Nephron (organoid): ENCODE results near the gene CCDC12.
A peak's percentile ranks its signal among the peaks of the same experiment; 100 is the strongest.

ENCODE experiments used
- H3K27ac Mint-ChIP-seq, 3 experiments: 2 replicates each; pipeline ENCODE4 v1.8.0; 2020; ENCODE audit warnings: mixed read lengths in 3 of 3, mild to moderate bottlenecking in 2 of 3, moderate library complexity in 1 of 3
- H3K27me3 Mint-ChIP-seq: 2 replicates; pipeline ENCODE4 v1.8.0; 2021; ENCODE audit warnings: low read depth, mild to moderate bottlenecking, moderate library complexity, mixed read lengths
- H3K36me3 Mint-ChIP-seq: 2 replicates; pipeline ENCODE4 v1.8.0; 2020; ENCODE audit warnings: low read depth, mixed read lengths
- H3K4me1 Mint-ChIP-seq: 2 replicates; pipeline ENCODE4 v1.8.0; 2020; ENCODE audit warnings: mixed read lengths
- H3K4me3 Mint-ChIP-seq, 3 experiments: 2 replicates each; pipeline ENCODE4 v1.8.0; 2020; ENCODE audit warnings: mild to moderate bottlenecking in 3 of 3, mixed read lengths in 3 of 3, moderate library complexity in 2 of 3
- H3K9me3 Mint-ChIP-seq: 2 replicates; pipeline ENCODE4 v1.8.0; 2020; ENCODE audit warnings: mixed read lengths
- TF ChIP-seq, protein P1 (sequence below), 3 experiments: fragments of 200-600 bp; sonication (generic); IDR thresholded peaks; one replicate each; pipeline ENCODE4 v1.5.0; 2021; ENCODE audit warnings: antibody characterized with exemption in 3 of 3; ENCODE audit not compliant: unreplicated experiment in 3 of 3

The CCDC12 gene

DNA sequence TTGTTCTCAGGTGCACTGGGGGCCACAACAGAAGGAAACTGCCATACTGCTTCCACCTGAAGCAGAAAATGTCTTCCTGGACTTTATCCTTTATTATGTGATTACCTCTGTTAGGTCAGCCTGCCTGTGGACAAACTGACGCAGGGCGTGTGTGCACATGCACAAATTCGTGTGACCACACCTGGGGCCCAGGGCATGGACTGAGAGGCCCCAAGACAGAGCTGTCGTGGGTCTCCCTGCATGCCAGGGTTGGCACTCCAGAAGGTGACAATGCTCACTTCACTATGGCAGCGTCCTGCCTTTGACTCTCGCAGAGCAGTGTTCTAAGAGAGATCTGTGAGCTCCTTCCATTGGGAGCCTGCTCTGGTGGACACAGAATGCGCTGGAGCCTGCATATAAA, 34.5 kb downstream of the CCDC12 start:
- no peak overlapping the region for H3K4me3 Mint-ChIP-seq
- H3K27ac Mint-ChIP-seq: peak overlapping the region; percentile 49 to 97 (median 92)
- peaks cover 42% of the 10 kb centered on the region for H3K36me3 Mint-ChIP-seq
- no peaks in the 10 kb centered on the region for H3K9me3 Mint-ChIP-seq
- TF ChIP-seq, protein P1, sequence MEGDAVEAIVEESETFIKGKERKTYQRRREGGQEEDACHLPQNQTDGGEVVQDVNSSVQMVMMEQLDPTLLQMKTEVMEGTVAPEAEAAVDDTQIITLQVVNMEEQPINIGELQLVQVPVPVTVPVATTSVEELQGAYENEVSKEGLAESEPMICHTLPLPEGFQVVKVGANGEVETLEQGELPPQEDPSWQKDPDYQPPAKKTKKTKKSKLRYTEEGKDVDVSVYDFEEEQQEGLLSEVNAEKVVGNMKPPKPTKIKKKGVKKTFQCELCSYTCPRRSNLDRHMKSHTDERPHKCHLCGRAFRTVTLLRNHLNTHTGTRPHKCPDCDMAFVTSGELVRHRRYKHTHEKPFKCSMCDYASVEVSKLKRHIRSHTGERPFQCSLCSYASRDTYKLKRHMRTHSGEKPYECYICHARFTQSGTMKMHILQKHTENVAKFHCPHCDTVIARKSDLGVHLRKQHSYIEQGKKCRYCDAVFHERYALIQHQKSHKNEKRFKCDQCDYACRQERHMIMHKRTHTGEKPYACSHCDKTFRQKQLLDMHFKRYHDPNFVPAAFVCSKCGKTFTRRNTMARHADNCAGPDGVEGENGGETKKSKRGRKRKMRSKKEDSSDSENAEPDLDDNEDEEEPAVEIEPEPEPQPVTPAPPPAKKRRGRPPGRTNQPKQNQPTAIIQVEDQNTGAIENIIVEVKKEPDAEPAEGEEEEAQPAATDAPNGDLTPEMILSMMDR (IDR thresholded peaks at IDR 0.05; ENCODE audit: unreplicated experiment in 3 of 3): no peak
- H3K4me1 Mint-ChIP-seq: peaks cover 54% of the 10 kb centered on the region
- no peaks in the 10 kb centered on the region for H3K27me3 Mint-ChIP-seq

DNA sequence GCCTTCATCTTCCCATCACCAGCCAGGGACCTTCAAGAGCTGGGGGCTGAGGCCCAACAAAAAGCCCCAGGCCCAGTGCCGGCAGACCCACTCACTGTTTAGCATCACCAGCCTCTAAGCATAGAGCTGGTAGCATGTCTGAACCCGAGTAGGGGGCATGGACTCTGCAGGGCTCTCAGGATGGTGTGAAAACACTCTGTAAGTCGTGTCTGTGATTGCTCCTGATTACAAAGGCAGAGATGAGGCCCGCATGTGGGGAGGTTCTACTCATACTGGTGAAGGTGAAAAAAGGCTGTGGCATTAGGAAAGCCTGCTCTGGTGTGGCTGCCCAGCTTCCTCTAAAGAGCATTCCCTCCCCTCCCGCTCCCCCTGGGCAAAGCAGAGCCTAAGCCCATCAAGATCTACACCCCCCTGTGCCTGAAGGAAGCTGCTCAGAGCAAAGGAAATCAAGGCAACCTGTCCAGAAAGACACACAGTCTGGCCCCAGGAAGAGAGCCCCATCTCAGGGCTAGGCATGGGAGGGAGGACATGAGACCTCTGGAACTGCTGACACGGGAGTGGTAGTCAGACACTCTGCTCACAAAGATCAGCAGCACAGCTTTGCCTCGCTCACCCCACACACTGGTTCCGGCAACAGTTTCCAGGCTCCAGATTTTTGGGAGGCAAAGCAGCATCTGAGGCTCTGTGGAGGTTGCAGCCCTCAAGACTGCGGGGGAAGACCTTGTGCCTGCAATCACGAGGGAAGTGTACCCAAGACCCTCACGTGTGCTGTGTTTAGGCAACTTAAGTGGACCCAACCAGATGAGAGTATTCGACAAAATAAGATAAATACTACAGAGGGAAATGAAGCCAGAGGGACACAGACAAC, 36.7 kb downstream of the CCDC12 start:
- Mint-ChIP-seq H3K27ac (peak overlapping the region in 1 of 3 experiments; percentile 86), H3K9me3 (no peaks in the 10 kb centered on the region), H3K4me3 (no peak overlapping the region), H3K4me1 (peaks cover 52% of the 10 kb centered on the region), H3K36me3 (peaks cover 40% of the 10 kb centered on the region), H3K27me3 (no peaks in the 10 kb centered on the region)
- TF ChIP-seq, protein P1 (IDR thresholded peaks at IDR 0.05; ENCODE audit: unreplicated experiment in 3 of 3): no peak

DNA sequence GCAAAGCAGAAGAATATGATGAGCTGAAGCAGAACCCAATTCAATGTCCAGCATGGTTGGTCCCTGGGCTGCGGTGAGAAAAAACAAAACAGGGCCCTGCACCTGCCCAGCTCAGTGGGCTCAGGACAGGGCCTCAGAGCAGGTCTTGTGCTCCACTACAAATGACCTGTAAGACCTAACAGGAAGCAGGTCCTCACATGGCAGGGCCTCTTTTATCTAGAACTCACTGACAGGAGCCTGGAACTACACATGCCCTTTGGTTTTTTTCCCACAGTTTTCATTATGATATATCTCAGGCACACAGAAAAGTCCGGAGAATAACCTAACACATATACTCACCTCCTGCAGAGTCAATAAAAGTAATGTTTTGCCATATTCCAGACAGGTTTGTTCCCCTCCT, 38.4 kb downstream of the CCDC12 start:
- Mint-ChIP-seq H3K4me3 (no peak overlapping the region), H3K9me3 (no peaks in the 10 kb centered on the region), H3K27me3 (no peaks in the 10 kb centered on the region), H3K27ac (no peak overlapping the region), H3K4me1 (peaks cover 50% of the 10 kb centered on the region), H3K36me3 (peaks cover 40% of the 10 kb centered on the region)
- TF ChIP-seq, protein P1 (IDR thresholded peaks at IDR 0.05; ENCODE audit: unreplicated experiment in 3 of 3): no peak

DNA sequence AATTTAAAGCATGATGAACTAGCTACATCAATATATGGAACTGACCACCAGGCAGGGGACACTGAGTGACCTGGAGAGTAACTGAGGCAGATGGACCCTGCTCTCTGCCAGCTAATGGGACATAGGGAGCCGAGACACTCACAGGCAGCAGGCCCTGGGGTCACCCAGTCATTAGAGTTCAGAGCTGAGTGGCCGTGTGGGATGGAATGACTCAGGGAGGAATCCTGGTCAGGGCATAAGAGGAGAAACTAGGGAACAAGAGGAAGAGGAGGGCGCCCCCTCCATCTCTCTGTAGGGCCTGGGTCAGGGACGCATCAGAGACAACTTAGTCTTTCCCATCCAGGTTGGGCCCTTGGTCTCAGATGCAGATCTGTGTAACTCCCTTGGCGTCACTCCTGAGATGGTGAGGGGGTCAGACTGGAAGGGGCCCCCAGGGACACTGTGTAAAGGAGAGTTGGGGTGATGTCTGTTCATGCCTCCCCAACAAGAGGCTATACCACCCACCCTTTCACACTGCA, 39.8 kb downstream of the CCDC12 start:
- H3K27ac Mint-ChIP-seq: peak overlapping the region; percentile 6 to 92 (median 79)

DNA sequence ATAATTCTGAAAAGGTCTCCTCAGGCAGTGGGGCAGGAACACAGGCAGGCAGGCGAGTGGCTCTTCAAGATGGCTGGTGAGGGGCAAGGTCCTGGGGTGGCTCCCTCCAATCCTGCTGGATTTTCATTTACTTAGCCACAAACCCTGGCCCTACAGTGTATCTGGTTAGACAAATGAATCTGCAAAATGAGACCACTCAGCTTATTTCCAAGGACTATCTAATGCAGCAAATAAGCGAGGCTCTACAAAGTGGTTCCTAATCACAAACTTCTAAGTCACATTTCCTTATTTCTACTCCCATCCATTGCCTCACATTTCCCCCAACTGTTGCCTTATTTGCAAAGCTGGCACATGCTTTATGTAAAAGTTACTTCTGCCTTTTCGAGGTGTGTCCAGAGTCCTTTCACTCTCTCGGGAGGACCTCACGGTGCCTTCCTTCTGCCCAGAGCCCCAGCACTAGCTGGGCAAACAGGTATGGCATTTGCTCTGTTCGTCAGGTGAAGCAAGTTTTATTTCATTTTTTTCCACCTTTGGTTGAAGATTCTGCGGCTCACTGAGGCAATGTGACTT, 40.5 kb downstream of the CCDC12 start:
- Mint-ChIP-seq H3K36me3 (peaks cover 40% of the 10 kb centered on the region), H3K4me3 (no peak overlapping the region), H3K4me1 (peaks cover 66% of the 10 kb centered on the region), H3K27me3 (no peaks in the 10 kb centered on the region), H3K9me3 (no peaks in the 10 kb centered on the region), H3K27ac (peak overlapping the region; percentile 79 to 92 (median 85))
- TF ChIP-seq, protein P1 (IDR thresholded peaks at IDR 0.05; ENCODE audit: unreplicated experiment in 3 of 3): no peak

More for the DNA sequence above, 39.8 kb downstream of the CCDC12 start:
- H3K4me3 Mint-ChIP-seq: no peak overlapping the region
- peaks cover 40% of the 10 kb centered on the region for H3K36me3 Mint-ChIP-seq
- peaks cover 59% of the 10 kb centered on the region for H3K4me1 Mint-ChIP-seq
- TF ChIP-seq, protein P1 (IDR thresholded peaks at IDR 0.05; ENCODE audit: unreplicated experiment in 3 of 3): no peak
- H3K9me3 Mint-ChIP-seq: no peaks in the 10 kb centered on the region
- H3K27me3 Mint-ChIP-seq: no peaks in the 10 kb centered on the region
